Measurements from ENCODE around the gene SPTBN5. TPM values are rescaled to one million over a fixed set of nuclear protein-coding genes. Genes with fewer than 3 reads are reported as not detected.

SPTBN5 gene
- total RNA-seq, 1 donor from 2014 or later, result 4.2 TPM

DNA sequence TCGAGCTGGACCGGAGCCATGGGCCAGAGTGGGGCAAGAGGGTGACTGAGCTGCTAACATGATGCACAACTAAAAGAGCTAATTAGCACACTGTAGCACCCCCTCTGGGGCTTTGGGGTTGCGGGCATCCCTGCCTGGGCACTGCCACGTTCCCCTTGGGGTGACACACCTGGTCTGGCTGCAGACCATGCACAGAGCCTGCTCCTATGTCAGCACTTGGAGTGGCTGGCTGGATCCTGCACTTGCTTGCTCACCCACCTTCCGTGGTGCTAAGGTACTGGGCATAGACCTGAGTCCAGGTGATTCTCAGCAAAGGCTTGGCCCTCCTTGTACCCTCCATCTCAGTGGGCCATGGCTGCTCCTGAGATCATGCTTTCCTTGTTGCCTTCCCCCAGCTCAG, 12.8 kb upstream of the SPTBN5 start:
- peaks cover 37% of the 10 kb centered on the region for H3K4me1 Mint-ChIP-seq (ENCODE audit: unreplicated experiment)
- no peak for TF ChIP-seq CTCF (conservative IDR thresholded peaks at IDR 0.05)
- DNase-seq (ENCODE audit: extremely low spot score, unreplicated experiment), result no peak
- H3K4me3 Mint-ChIP-seq, result no peak overlapping the region
- H3K9me3 Mint-ChIP-seq, result no peaks in the 10 kb centered on the region
- peaks cover 8% of the 10 kb centered on the region for H3K36me3 Mint-ChIP-seq
- no peak overlapping the region for H3K27ac Mint-ChIP-seq
- no peaks in the 10 kb centered on the region for H3K27me3 Mint-ChIP-seq

GRCh38 chr15:41905036-41905793, 11.4 kb upstream of the SPTBN5 start:
- Mint-ChIP-seq H3K9me3 (no peaks in the 10 kb centered on the region), H3K4me1 (ENCODE audit: unreplicated experiment) (peaks cover 43% of the 10 kb centered on the region), H3K36me3 (peaks cover 11% of the 10 kb centered on the region)

GRCh38 chr15:41904541-41905005, 10.7 kb upstream of the SPTBN5 start:
- TF ChIP-seq CTCF (conservative IDR thresholded peaks at IDR 0.05), result peak; percentile 94
- Mint-ChIP-seq H3K4me1 (ENCODE audit: unreplicated experiment) (peaks cover 39% of the 10 kb centered on the region), H3K9me3 (no peaks in the 10 kb centered on the region), H3K4me3 (no peak overlapping the region), H3K27ac (peak overlapping the region; percentile 63), H3K27me3 (no peaks in the 10 kb centered on the region), H3K36me3 (peaks cover 9% of the 10 kb centered on the region)
- no peak for DNase-seq (ENCODE audit: extremely low spot score, unreplicated experiment)

More at GRCh38 chr15:41905036-41905793, 11.4 kb upstream of the SPTBN5 start:
- TF ChIP-seq CTCF (conservative IDR thresholded peaks at IDR 0.05), result no peak
- Mint-ChIP-seq H3K27me3 (no peaks in the 10 kb centered on the region), H3K4me3 (no peak overlapping the region), H3K27ac (peak overlapping the region; percentile 63)
- no peak for DNase-seq (ENCODE audit: extremely low spot score, unreplicated experiment)

DNA sequence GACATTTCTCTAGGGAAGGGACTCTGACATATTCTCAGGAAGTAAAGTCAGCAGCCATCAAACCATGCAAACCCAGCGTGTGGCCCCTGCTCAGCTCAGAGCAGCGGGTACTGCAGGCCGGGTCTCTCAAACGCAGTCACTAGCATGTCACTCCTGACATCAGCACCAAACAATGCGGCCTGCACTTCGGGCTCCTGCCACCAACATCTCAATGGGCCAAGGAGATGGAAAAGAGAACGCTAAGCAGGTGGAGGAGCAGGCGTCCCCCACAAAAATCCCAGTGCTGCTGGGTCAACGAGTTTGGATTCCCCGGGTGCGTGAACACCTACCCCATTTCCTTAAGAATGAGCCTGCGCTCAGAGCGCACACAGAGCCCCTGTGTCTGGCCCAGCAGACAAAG, 9.9 kb upstream of the SPTBN5 start:
- no peak for TF ChIP-seq CTCF (conservative IDR thresholded peaks at IDR 0.05)
- no peak for DNase-seq (ENCODE audit: extremely low spot score, unreplicated experiment)
- peaks cover 35% of the 10 kb centered on the region for H3K4me1 Mint-ChIP-seq (ENCODE audit: unreplicated experiment)
- no peaks in the 10 kb centered on the region for H3K9me3 Mint-ChIP-seq
- no peak overlapping the region for H3K4me3 Mint-ChIP-seq
- H3K36me3 Mint-ChIP-seq, result peaks cover 13% of the 10 kb centered on the region
- no peak overlapping the region for H3K27ac Mint-ChIP-seq
- H3K27me3 Mint-ChIP-seq, result no peaks in the 10 kb centered on the region

- peaks cover 45% of the 10 kb centered on the region for H3K4me1 Mint-ChIP-seq (ENCODE audit: unreplicated experiment)
- H3K36me3 Mint-ChIP-seq, result peaks cover 25% of the 10 kb centered on the region
- no peaks in the 10 kb centered on the region for H3K27me3 Mint-ChIP-seq
- H3K9me3 Mint-ChIP-seq, result no peaks in the 10 kb centered on the region
- no peak overlapping the region for H3K27ac Mint-ChIP-seq
- H3K4me3 Mint-ChIP-seq, result no peak overlapping the region
- TF ChIP-seq CTCF (conservative IDR thresholded peaks at IDR 0.05), result no peak
- DNase-seq (ENCODE audit: extremely low spot score, unreplicated experiment), result no peak
Measured at GRCh38 chr15:41901431-41901830, 7.6 kb upstream of the SPTBN5 start.
